ENCODE data around the gene CASK. TPM values are rescaled to one million over a fixed set of nuclear protein-coding genes. Genes with fewer than 3 reads are reported as not detected.

The CASK gene
- total RNA-seq, 1 experiment from 2014 or later = 163 TPM

- CTCF ChIA-PET = no interaction called here
- POLR2A ChIA-PET = no interaction called here
- Mint-ChIP-seq H3K27ac (ENCODE audit: unreplicated experiment) (no peak overlapping the region), H3K4me1 (ENCODE audit: low read depth, unreplicated experiment) (peaks cover 12% of the 10 kb centered on the region), H3K4me3 (ENCODE audit: unreplicated experiment) (no peak overlapping the region), H3K27me3 (ENCODE audit: insufficient read depth, unreplicated experiment) (no peaks in the 10 kb centered on the region), H3K9me3 (ENCODE audit: unreplicated experiment) (no peaks in the 10 kb centered on the region), H3K36me3 (ENCODE audit: insufficient read depth, unreplicated experiment) (peaks cover 4% of the 10 kb centered on the region)
- Histone ChIP-seq H3K9me3 (no peaks in the 10 kb centered on the region), H3K4me1 (peaks cover 4% of the 10 kb centered on the region; the same call in 1 of the 2 replicates), H3K27me3 (replicated peaks; ENCODE audit: control insufficient read depth, insufficient read depth, low read length) (no peaks in the 10 kb centered on the region), H3K36me3 (ENCODE audit: control insufficient read depth, insufficient read depth, low read length) (no peaks in the 10 kb centered on the region), H3K4me3 (ENCODE audit: low read depth, low read length) (no peak overlapping the region)
- no peak for DNase-seq
- intact Hi-C loops (cut with micrococcal nuclease; ENCODE audit: unreplicated experiment) = no loop called here
- no TSS peak for BruUV-seq (replicated peaks)
- no peak for TF ChIP-seq CTCF (IDR thresholded peaks at IDR 0.05; ENCODE audit: insufficient read depth in 1 of 2, low read depth in 1 of 2, low read length in 1 of 2, severe bottlenecking in 1 of 2, unreplicated experiment in 1 of 2)
These were observed 65.1 kb downstream of the CASK start for GRCh38 chrX:41858161-41858775.

GRCh38 chrX:41857670-41858069, 65.7 kb downstream of the CASK start:
- no peaks in the 10 kb centered on the region for H3K9me3 Mint-ChIP-seq (ENCODE audit: unreplicated experiment)
- TF ChIP-seq CTCF (IDR thresholded peaks at IDR 0.05; ENCODE audit: insufficient read depth in 1 of 2, low read depth in 1 of 2, low read length in 1 of 2, severe bottlenecking in 1 of 2, unreplicated experiment in 1 of 2) = no peak
- H3K36me3 ChIP-seq (ENCODE audit: control insufficient read depth, insufficient read depth, low read length) = no peaks in the 10 kb centered on the region
- peaks cover 6% of the 10 kb centered on the region for H3K4me1 Mint-ChIP-seq (ENCODE audit: low read depth, unreplicated experiment)
- H3K4me1 ChIP-seq = peaks cover under 1% of the 10 kb centered on the region; the same call in 1 of the 2 replicates
- DNase-seq = no peak
- H3K9me3 ChIP-seq = no peaks in the 10 kb centered on the region
- H3K4me3 ChIP-seq (ENCODE audit: low read depth, low read length) = no peak overlapping the region
- intact Hi-C loops (cut with micrococcal nuclease; ENCODE audit: unreplicated experiment) = no loop called here
- BruUV-seq (replicated peaks) = no TSS peak
- no peak overlapping the region for H3K27ac Mint-ChIP-seq (ENCODE audit: unreplicated experiment)
- POLR2A ChIA-PET = no interaction called here
- no peak overlapping the region for H3K4me3 Mint-ChIP-seq (ENCODE audit: unreplicated experiment)
- peaks cover 4% of the 10 kb centered on the region for H3K36me3 Mint-ChIP-seq (ENCODE audit: insufficient read depth, unreplicated experiment)
- CTCF ChIA-PET = no interaction called here
- H3K27me3 Mint-ChIP-seq (ENCODE audit: insufficient read depth, unreplicated experiment) = no peaks in the 10 kb centered on the region
- H3K27me3 ChIP-seq (replicated peaks; ENCODE audit: control insufficient read depth, insufficient read depth, low read length) = no peaks in the 10 kb centered on the region

GRCh38 chrX:41846714-41847113, 76.6 kb downstream of the CASK start:
- Mint-ChIP-seq H3K36me3 (ENCODE audit: insufficient read depth, unreplicated experiment) (peaks cover 41% of the 10 kb centered on the region), H3K4me3 (ENCODE audit: unreplicated experiment) (no peak overlapping the region), H3K4me1 (ENCODE audit: low read depth, unreplicated experiment) (no peaks in the 10 kb centered on the region), H3K27me3 (ENCODE audit: insufficient read depth, unreplicated experiment) (no peaks in the 10 kb centered on the region), H3K9me3 (ENCODE audit: unreplicated experiment) (peaks cover 11% of the 10 kb centered on the region), H3K27ac (ENCODE audit: unreplicated experiment) (no peak overlapping the region)
- ChIA-PET POLR2A (no interaction called here), CTCF (no interaction called here)
- DNase-seq = no peak
- intact Hi-C loops (cut with micrococcal nuclease; ENCODE audit: unreplicated experiment) = no loop called here
- no peaks in the 10 kb centered on the region; the same call in 1 of the 2 replicates for H3K9me3 ChIP-seq
- H3K4me3 ChIP-seq (ENCODE audit: low read depth, low read length) = no peak overlapping the region
- no peak for TF ChIP-seq CTCF (IDR thresholded peaks at IDR 0.05; ENCODE audit: insufficient read depth in 1 of 2, low read depth in 1 of 2, low read length in 1 of 2, severe bottlenecking in 1 of 2, unreplicated experiment in 1 of 2)
- no peaks in the 10 kb centered on the region for H3K4me1 ChIP-seq
- no TSS peak for BruUV-seq (replicated peaks)
- no peaks in the 10 kb centered on the region; the same call in 1 of the 2 replicates for H3K36me3 ChIP-seq (ENCODE audit: control insufficient read depth, insufficient read depth, low read length)
- no peaks in the 10 kb centered on the region for H3K27me3 ChIP-seq (replicated peaks; ENCODE audit: control insufficient read depth, insufficient read depth, low read length)
